Measurements from ENCODE around the gene PAX7.
"Not testable (repeated sequence)": the region's sequence is repeated elsewhere in the genome, so short reads cannot be mapped to it uniquely, and the experiment has no call there.

Gene PAX7

GRCh38 chr1:18630511-18631495 lies at the start of gene PAX7:
PAX7 (plus strand) TSS chr1:18630846; CDS start chr1:18631604, 758 bp downstream.
- intact Hi-C loops (cut with DNase I): no loop called here
- DNase-seq: peak in 1 of 10 donors; percentile 62

DNA sequence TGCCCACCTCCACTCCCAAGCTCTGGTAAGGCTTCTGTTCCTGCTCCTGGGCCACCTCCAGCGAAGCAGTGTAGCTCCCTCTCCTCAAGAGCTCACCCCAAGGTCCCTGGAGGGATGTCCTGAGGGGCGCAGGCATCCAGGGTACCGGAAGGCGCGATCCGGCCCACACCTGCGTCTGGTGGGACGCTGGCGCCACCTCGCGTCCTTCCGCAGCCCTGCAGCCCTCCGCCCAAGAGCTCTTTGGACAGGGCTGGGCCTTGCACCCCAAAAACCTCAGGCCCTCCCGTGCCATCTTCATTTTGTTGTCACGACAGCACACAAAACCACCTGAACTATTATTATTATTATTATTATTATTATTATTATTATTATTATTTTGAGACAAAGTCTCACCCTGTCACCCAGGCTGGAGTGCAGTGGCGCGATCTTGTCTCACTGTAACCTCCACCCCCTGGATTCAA lies 49.2 kb upstream of the PAX7 start:
- DNase-seq: peak; percentile 21 to 90 (median 50)

DNA sequence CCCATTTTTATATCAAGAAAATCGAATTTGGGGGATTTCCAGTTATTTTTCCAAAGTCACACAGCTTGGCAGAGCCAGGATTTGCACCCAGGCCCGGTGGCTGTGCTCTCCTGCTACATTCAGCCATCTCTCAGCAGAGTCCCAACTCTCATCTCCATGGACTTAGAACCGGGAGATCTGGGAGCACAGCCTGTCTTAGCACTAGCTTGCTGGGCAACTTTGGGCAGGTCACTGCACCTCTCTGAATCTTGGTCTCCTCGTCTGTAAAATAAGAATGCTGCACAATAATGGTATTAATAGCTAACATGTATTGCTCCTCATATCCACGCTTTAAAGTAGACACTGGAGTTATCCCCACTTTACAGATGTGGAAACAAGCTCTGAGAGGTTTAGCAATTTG lies 47.8 kb upstream of the PAX7 start:
- peak in 2 of 10 donors; percentile 22 to 28 for DNase-seq
- intact Hi-C loops (cut with DNase I): loop anchor here (10.0 kb wide), 1 partner anchor 1088 kb away; no protein-coding TSS in a partner anchor

More for the DNA sequence above, 49.2 kb upstream of the PAX7 start:
- intact Hi-C loops (cut with DNase I): loop anchor here (10.0 kb wide), 1 partner anchor 1087 kb away; no protein-coding TSS in a partner anchor

DNA sequence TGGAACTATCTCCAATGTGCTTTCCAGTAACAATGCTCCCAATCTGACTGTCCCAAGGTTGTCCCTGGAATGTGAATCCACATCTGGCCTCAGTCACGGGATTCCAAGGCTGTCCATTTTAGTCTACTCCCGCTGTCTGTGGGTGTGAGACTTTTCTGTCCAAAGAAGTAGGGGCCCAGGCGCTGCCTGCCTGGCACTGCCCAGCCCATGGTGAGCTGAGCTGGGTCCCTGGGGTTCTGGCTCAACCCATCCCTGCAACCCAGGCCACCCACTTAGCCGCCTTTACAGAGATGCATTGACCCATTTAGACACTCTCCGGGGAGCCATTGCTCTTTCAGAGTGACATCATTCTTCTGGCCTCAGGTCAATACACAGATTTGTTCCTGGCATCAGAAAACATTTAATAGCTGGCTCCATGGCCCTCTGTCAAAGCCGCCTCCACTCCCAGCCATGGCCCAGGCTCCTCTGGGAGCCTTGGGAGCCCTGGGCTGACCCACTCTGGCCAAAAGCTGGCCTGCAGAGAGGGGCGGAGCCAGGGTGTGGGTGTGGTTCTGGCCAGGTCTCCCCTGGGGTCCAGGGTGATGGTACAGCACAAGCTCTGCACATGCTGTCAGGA lies 47.2 kb upstream of the PAX7 start:
- DNase-seq: peak in 2 of 10 donors; percentile 61 to 72
- intact Hi-C loops (cut with DNase I): loop anchor here (10.0 kb wide), 1 partner anchor 1089 kb away; no protein-coding TSS in a partner anchor

DNA sequence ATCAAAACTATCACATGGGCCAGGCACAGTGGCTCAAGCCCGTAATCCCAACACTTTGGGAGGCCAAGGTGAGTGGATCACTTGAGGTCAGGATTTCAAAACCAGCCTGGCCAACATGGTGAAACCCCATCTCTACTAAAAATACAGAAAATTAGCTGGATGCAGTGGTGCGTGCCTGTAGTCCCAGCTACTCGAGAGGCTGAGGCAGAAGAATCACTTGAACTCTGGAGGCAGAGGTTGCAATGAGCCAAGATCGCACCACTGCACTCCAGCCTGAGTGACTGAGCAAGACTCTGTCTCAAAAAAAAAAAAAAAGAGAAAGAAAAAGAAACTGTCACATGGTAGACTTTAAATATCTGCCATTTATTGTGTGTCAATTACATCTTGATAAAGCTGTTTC lies 44.6 kb upstream of the PAX7 start:
- intact Hi-C loops (cut with DNase I): loop anchor here (10.0 kb wide), 1 partner anchor 1091 kb away; no protein-coding TSS in a partner anchor
- not testable (repeated sequence) for DNase-seq

GRCh38 chr1:18588093-18588492 lies 42.6 kb upstream of the PAX7 start:
- intact Hi-C loops (cut with DNase I): loop anchor here (10.0 kb wide), 1 partner anchor 1093 kb away; no protein-coding TSS in a partner anchor
- DNase-seq: no peak

GRCh38 chr1:18592368-18592767 lies 38.3 kb upstream of the PAX7 start:
- DNase-seq: no peak
- intact Hi-C loops (cut with DNase I): no loop called here

GRCh38 chr1:18597160-18598042 lies 33.2 kb upstream of the PAX7 start:
- DNase-seq: peak; percentile 40 to 95 (median 68)
- intact Hi-C loops (cut with DNase I): loop anchor here (1.0 kb wide), 2 partner anchors 224 to 278 kb away; no protein-coding TSS in a partner anchor

- intact Hi-C loops (cut with DNase I): no loop called here
- no peak for DNase-seq
Observed at GRCh38 chr1:18599086-18599485, 31.6 kb upstream of the PAX7 start.

- no peak for DNase-seq
- intact Hi-C loops (cut with DNase I): no loop called here
Observed at GRCh38 chr1:18599704-18600103, 30.9 kb upstream of the PAX7 start.

DNA sequence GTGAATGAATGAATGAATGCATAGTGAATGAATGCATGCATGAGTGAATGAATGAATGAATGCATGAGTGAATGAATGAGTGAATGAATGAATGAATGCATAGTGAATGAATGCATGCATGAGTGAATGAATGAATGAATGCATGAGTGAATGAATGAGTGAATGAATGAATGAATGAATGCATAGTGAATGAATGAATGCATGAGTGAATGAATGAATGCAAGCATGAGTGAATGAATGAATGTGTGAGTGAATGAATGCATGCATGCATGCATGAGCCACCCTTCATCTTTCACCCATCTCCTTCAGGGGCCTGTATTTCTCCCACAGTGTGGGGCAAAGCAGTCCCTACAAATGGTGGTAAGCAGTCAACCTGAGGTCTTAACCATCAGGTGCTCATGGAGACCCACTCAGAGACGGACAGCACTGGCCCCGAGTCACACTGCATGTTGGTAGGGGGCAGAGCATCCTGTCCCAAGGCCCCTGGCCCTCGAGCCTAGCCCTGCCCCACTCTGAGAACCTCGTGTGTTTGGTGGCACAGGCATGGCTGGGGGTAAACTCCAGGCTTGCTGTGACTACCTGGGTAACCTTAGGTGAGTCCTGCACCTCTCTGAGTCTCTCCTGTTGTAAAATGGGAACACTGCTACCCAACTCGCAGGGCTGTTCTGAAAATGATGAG lies 28.0 kb upstream of the PAX7 start:
- no peak for DNase-seq
- intact Hi-C loops (cut with DNase I): no loop called here

GRCh38 chr1:18603212-18603852 lies 27.3 kb upstream of the PAX7 start:
- DNase-seq: no peak
- intact Hi-C loops (cut with DNase I): no loop called here

- no peak for DNase-seq
- intact Hi-C loops (cut with DNase I): no loop called here
Observed at GRCh38 chr1:18606443-18607288, 24.0 kb upstream of the PAX7 start.

- intact Hi-C loops (cut with DNase I): no loop called here
- no peak for DNase-seq
Observed at GRCh38 chr1:18607289-18607760, 23.3 kb upstream of the PAX7 start.

DNA sequence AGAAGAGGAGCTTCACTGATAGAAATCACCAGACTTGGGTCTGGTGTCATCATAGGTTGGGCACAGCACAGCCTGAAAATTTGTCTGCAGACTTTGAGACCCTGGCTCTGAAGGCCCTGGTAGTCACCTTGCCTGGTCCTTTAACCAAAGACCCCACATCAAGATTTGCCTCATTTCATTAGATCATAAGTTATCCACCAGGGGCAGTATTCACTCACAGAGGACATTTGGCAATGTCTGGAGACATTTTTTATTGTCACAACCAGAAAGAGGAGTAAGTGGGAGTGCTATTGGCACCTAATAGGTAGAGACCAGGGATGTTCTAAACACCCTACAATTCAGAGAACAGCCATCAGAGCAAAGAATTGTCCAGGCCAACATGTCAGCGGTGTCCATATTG lies 22.1 kb upstream of the PAX7 start:
- intact Hi-C loops (cut with DNase I): no loop called here

GRCh38 chr1:18611311-18611710 lies 19.3 kb upstream of the PAX7 start:
- no peak for DNase-seq
- intact Hi-C loops (cut with DNase I): no loop called here

More for the DNA sequence above, 22.1 kb upstream of the PAX7 start:
- DNase-seq: no peak

DNA sequence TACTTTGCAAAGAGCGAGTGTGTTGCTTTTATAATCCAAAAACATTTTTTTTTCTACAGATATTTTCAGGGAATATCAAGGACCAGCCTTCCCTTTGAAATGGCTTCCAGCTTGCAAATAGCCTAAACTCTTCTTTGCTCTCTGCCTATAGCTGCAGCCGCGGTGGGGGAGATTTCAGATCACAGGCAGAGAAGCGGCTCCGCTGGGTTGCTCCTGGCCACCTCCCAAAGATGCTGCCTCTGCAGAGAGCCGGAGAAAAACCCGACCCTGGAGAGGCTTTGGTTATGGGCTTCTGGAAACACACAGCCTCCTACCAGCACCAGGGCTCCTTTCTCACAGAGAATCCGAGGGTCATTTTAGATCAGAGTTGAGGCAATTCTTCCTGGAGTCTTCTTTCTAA lies 18.6 kb upstream of the PAX7 start:
- intact Hi-C loops (cut with DNase I): no loop called here
- DNase-seq: no peak
